Breast epithelium (tissue), 4 donors: ENCODE measurements around the gene OPN1MW3. TPM values are rescaled to one million over a fixed set of nuclear protein-coding genes. Genes with fewer than 3 reads are reported as not detected.

ENCODE experiments used
- DNase-seq, 2 donors: peaks; one replicate each; pipeline ENCODE4 v3.0.0-alpha.2; 2019; ENCODE audit warnings: low spot score in 2 of 2
- H3K27ac ChIP-seq, 2 donors: fragments of 200-600 bp; sonication (generic) in 1 of 2; one replicate each; pipeline ENCODE4 v1.5.1; 2016 to 2019; ENCODE audit warnings: mild to moderate bottlenecking in 1 of 2
- H3K27me3 ChIP-seq, 2 donors: fragments of 200-600 bp; sonication (generic) in 1 of 2; one replicate each; pipeline versions ENCODE4 v1.5.1 to v1.6.0; 2017 to 2019; ENCODE audit warnings: control low read depth in 1 of 2, mild to moderate bottlenecking in 1 of 2
- H3K36me3 ChIP-seq: fragments of 200-600 bp; one replicate; pipeline ENCODE4 v1.5.1; 2019
- H3K4me1 ChIP-seq, 2 donors: fragments of 200-600 bp; sonication (generic); one replicate each; pipeline ENCODE4 v1.5.1; 2016 to 2019; ENCODE audit warnings: control low read depth in 1 of 2
- H3K4me3 ChIP-seq, 3 donors: fragments of 200-600 bp; sonication (generic); 1 replicate in 2 of 3; 2 replicates in 1 of 3; pipeline ENCODE4 v1.5.1; 2016 to 2019; ENCODE audit warnings: mild to moderate bottlenecking in 3 of 3, moderate library complexity in 2 of 3
- H3K9me3 ChIP-seq, 2 donors: fragments of 200-600 bp; sonication (generic) in 1 of 2; one replicate each; pipeline ENCODE4 v1.5.1; 2016 to 2019; ENCODE audit warnings: control low read depth in 1 of 2
- POLR2A ChIP-seq: fragments of 450-650 bp; IDR thresholded peaks from one replicate; pipeline ENCODE4 v1.6.1; 2016; ENCODE audit warnings: antibody characterized with exemption, mild to moderate bottlenecking, moderate library complexity
- POLR2AphosphoS5 ChIP-seq, 3 donors: sonication (generic); formaldehyde crosslinking; IDR thresholded peaks; one replicate each; pipeline ENCODE4 v1.6.1; 2017; ENCODE audit warnings: antibody characterized with exemption in 3 of 3
- intact Hi-C: fragments of 100-400 bp; cut with DNase I; formaldehyde crosslinking; loops from one replicate; pipeline ENCODE4 v1.15.1; 2023; ENCODE audit warnings: low total_unique reads
- total RNA-seq, 3 donors: library from RNA; depleted of rRNA; stranded (reverse); fragments of >200 nt; gene quantifications; one replicate each; pipeline ENCODE4 v1.1.0, GENCODE V29; 2016
- TF ChIP-seq, protein P1 (sequence below), 3 donors: fragments of 450-650 bp; IDR thresholded peaks; one replicate each; pipeline ENCODE4 v1.5.1; 2016 to 2017; ENCODE audit warnings: antibody characterized with exemption in 3 of 3, mild to moderate bottlenecking in 3 of 3, moderate library complexity in 3 of 3

The OPN1MW3 gene
- total RNA-seq, 3 donors from 2014 or later, result not detected

DNA sequence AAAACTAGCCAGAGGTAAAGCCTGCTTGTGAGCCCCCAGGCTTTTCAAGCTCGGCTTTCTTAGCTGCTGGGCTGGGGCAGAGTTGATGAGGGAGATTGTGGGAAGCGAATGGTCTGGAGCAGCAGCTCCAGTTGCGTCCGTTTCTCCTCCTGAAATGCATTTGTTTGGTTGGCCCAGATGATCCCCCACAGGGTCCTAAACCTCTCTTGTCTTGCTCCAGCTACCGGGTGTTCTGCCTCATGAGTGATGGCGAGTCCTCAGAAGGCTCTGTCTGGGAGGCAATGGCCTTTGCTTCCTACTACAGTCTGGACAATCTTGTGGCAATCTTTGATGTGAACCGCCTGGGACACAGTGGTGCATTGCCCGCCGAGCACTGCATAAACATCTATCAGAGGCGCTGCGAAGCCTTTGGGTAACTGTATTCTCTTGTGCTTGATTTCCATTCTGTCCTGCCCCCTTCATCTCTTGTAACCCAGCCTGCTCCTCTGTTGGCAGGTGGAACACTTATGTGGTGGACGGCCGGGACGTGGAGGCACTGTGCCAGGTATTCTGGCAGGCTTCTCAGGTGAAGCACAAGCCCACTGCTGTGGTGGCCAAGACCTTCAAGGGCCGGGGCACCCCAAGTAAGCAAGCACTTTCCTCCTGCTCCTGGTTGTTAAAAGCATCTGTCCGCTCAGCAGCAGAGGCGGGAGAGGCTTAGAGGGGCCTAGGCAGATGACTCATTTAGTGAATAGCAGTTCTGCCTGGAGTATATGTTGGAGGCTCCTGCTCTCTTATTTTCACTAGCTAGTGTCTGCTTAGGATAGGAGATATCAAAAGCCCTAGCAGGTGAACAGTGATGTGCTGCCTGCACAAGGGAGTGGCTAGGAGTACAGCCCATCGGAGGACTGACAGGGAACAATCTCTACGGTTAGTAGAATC lies 53.5 kb downstream of the OPN1MW3 start:
- Histone ChIP-seq H3K4me3 (no peak overlapping the region), H3K27me3 (peaks cover 0 to 65% of the 10 kb centered on the region in 2 donors), H3K27ac (no peak overlapping the region), H3K36me3 (no peaks in the 10 kb centered on the region), H3K9me3 (no peaks in the 10 kb centered on the region), H3K4me1 (no peaks in the 10 kb centered on the region)
- DNase-seq, result no peak
- intact Hi-C loops, result no loop called here
- TF ChIP-seq POLR2A (no peak), POLR2AphosphoS5 (IDR thresholded peaks at IDR 0.05) (no peak)
- TF ChIP-seq, protein P1, sequence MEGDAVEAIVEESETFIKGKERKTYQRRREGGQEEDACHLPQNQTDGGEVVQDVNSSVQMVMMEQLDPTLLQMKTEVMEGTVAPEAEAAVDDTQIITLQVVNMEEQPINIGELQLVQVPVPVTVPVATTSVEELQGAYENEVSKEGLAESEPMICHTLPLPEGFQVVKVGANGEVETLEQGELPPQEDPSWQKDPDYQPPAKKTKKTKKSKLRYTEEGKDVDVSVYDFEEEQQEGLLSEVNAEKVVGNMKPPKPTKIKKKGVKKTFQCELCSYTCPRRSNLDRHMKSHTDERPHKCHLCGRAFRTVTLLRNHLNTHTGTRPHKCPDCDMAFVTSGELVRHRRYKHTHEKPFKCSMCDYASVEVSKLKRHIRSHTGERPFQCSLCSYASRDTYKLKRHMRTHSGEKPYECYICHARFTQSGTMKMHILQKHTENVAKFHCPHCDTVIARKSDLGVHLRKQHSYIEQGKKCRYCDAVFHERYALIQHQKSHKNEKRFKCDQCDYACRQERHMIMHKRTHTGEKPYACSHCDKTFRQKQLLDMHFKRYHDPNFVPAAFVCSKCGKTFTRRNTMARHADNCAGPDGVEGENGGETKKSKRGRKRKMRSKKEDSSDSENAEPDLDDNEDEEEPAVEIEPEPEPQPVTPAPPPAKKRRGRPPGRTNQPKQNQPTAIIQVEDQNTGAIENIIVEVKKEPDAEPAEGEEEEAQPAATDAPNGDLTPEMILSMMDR (IDR thresholded peaks at IDR 0.05), result no peak

DNA sequence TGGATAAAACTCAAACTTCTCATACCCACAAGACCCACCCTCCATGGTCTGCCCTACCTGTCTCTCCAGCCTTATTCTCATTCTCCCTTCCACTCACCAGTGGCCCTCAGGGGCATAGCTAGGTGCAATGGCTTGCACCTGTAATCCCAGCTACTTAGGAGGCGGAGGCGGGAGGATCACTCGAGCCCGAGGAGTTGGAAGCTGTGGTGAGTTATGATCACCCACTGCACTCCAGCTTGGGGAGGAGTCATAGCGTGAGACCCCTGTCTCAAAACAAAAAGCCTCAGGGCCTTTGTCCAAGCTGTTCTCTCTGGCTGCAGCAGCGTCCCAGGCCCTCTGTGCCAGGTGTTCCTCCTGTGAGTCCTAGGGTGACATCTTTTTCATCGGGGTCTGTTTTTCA lies 54.7 kb downstream of the OPN1MW3 start:
- intact Hi-C loops, result no loop called here
- DNase-seq, result no peak
- Histone ChIP-seq H3K4me3 (no peak overlapping the region), H3K27me3 (peaks cover 0 to 59% of the 10 kb centered on the region in 2 donors), H3K9me3 (no peaks in the 10 kb centered on the region), H3K27ac (no peak overlapping the region), H3K36me3 (no peaks in the 10 kb centered on the region), H3K4me1 (no peaks in the 10 kb centered on the region)
- TF ChIP-seq, protein P1 (IDR thresholded peaks at IDR 0.05), result no peak
- TF ChIP-seq POLR2A (no peak), POLR2AphosphoS5 (IDR thresholded peaks at IDR 0.05) (no peak)

DNA sequence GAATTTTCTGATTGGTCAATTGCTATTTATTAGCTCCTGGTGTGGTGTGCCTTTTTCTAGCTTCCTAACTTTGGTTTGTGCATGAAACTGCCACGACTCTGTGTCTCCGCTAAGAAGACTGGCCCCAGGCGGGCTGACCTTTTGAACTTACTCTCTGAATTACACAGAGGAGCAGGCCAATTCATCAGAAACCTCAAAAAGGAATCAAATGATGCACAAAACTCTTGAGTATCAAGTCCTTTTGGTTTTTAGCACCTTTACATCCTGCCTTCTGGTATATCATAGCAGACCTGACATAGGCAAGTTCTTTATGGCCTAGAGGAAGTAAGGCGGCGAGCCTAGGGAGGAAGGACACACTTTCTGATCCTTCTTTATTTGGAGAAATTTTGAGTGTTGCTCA lies 55.8 kb downstream of the OPN1MW3 start:
- Histone ChIP-seq H3K9me3 (no peaks in the 10 kb centered on the region), H3K27me3 (peaks cover 0 to 58% of the 10 kb centered on the region in 2 donors), H3K27ac (no peak overlapping the region), H3K36me3 (no peaks in the 10 kb centered on the region), H3K4me3 (no peak overlapping the region), H3K4me1 (no peaks in the 10 kb centered on the region)
- no peak for DNase-seq
- intact Hi-C loops, result no loop called here
- TF ChIP-seq, protein P1 (IDR thresholded peaks at IDR 0.05), result no peak
- TF ChIP-seq POLR2AphosphoS5 (IDR thresholded peaks at IDR 0.05) (no peak), POLR2A (no peak)

DNA sequence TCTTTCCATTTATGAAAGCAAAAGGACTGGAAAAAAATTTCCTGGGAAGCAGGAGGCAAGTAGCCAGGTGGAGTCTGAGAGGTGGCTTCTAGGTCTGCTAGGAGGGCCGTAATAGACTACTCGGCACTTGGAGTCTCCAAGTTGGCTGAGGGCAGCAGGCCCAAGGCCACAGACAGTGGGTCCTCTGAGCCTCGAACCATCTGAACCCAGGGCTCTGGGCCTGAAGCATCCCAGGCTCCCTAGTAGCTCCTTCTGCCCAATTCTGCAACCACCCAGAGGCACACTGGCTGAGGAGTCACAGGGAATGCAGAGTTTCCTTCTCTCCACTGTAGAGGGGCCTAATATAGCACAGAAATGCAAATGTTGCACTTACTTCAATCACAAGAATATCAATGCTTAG lies 58.0 kb downstream of the OPN1MW3 start:
- Histone ChIP-seq H3K27ac (no peak overlapping the region), H3K4me3 (no peak overlapping the region), H3K36me3 (no peaks in the 10 kb centered on the region), H3K4me1 (no peaks in the 10 kb centered on the region), H3K9me3 (no peaks in the 10 kb centered on the region), H3K27me3 (peaks cover 0 to 56% of the 10 kb centered on the region in 2 donors)
- TF ChIP-seq POLR2A (no peak), POLR2AphosphoS5 (IDR thresholded peaks at IDR 0.05) (no peak)
- TF ChIP-seq, protein P1 (IDR thresholded peaks at IDR 0.05), result no peak
- intact Hi-C loops, result no loop called here
- DNase-seq, result no peak

DNA sequence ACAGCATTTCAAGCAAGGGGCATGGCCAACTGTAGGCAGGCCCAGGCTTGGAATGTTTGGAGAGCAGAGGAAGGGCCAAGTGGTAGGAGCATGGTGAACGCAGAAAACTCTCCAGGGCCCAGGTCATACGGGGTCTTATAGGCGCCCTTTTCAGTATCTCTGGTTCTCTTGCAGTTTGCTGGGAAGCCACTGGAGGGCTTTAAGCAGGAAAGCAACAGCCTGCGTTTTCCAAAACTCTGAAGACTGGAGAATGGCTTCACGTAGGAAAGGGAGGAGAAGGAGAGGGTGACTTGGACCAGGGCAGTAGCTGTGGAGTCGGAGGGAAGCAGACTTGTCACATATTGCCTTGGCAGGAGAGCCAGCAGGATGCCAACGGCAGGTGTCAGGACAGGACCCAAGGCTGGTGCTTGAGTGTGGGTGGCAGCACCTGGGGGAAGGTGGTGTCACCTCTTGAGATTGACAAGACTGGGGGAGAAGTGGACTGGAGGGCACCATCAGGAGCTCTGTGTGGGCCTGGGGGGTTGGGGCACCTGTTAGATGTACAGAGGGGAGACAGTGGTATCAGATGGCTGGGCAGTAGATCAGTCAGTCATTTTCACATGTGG lies 60.1 kb downstream of the OPN1MW3 start:
- no peaks in the 10 kb centered on the region for H3K9me3 ChIP-seq
- H3K4me1 ChIP-seq, result no peaks in the 10 kb centered on the region
- H3K36me3 ChIP-seq, result no peaks in the 10 kb centered on the region
- peaks cover 0 to 59% of the 10 kb centered on the region in 2 donors for H3K27me3 ChIP-seq
- TF ChIP-seq, protein P1 (IDR thresholded peaks at IDR 0.05), result peak in 1 of 3 donors; percentile 29
- no peak for TF ChIP-seq POLR2AphosphoS5 (IDR thresholded peaks at IDR 0.05)
- H3K4me3 ChIP-seq, result no peak overlapping the region
- DNase-seq, result no peak
- intact Hi-C loops, result no loop called here
- H3K27ac ChIP-seq, result no peak overlapping the region
